Natural killer cell (primary cell): ENCODE results near the gene NFIC. TPM values are rescaled to one million over a fixed set of nuclear protein-coding genes. Genes with fewer than 3 reads are reported as not detected.

ENCODE experiments used
- ATAC-seq, 3 donors: fragments of 150-1000 bp in 2 of 3; fragments of 200-7000 bp in 1 of 3; cut with Tn5 transposase; 1 replicate in 1 of 3; 2 replicates in 2 of 3; pipeline ENCODE4 v1.10.0; 2021; ENCODE audit warnings: mild to moderate bottlenecking in 2 of 3, moderate library complexity in 2 of 3
- DNase-seq, 2 donors: peaks; one replicate each; pipeline versions ENCODE4 v3.0.0 to v3.0.0-alpha.2; 2013 to 2021; ENCODE audit warnings: mixed read lengths in 1 of 2
- H3K27ac ChIP-seq: one replicate; pipeline ENCODE4 v1.5.1; 2013; ENCODE audit warnings: mild to moderate bottlenecking, low read length
- H3K27me3 ChIP-seq: one replicate; pipeline ENCODE4 v1.6.1; 2013; ENCODE audit warnings: low read length; ENCODE audit not compliant: control insufficient read depth, insufficient read depth
- H3K36me3 ChIP-seq: one replicate; pipeline ENCODE4 v1.6.1; 2013; ENCODE audit warnings: low read length; ENCODE audit not compliant: control insufficient read depth, insufficient read depth
- H3K4me1 ChIP-seq: one replicate; pipeline ENCODE4 v1.6.1; 2013; ENCODE audit warnings: low read length; ENCODE audit not compliant: control insufficient read depth, insufficient read depth
- H3K4me3 ChIP-seq: one replicate; pipeline ENCODE4 v1.5.1; 2013; ENCODE audit warnings: low read length
- H3K9me3 ChIP-seq: one replicate; pipeline ENCODE4 v1.6.1; 2013; ENCODE audit warnings: low read length; ENCODE audit not compliant: control insufficient read depth, insufficient read depth
- H3K27ac Mint-ChIP-seq, 2 donors: one replicate each; pipeline ENCODE4 v1.8.0; 2022; ENCODE audit warnings: mild to moderate bottlenecking in 2 of 2, mixed read lengths in 2 of 2, moderate library complexity in 1 of 2
- H3K27me3 Mint-ChIP-seq, 2 donors: one replicate each; pipeline ENCODE4 v1.8.0; 2022; ENCODE audit warnings: low read depth in 2 of 2, mixed read lengths in 2 of 2
- H3K36me3 Mint-ChIP-seq: one replicate; pipeline ENCODE4 v1.8.0; 2022; ENCODE audit warnings: mixed read lengths
- H3K4me1 Mint-ChIP-seq, 2 donors: one replicate each; pipeline ENCODE4 v1.8.0; 2022; ENCODE audit warnings: mixed read lengths in 2 of 2
- H3K4me3 Mint-ChIP-seq: one replicate; pipeline ENCODE4 v1.8.0; 2022; ENCODE audit warnings: mild to moderate bottlenecking, moderate library complexity, mixed read lengths
- H3K9me3 Mint-ChIP-seq, 2 donors: one replicate each; pipeline ENCODE4 v1.8.0; 2022; ENCODE audit warnings: mixed read lengths in 2 of 2
- CTCF ChIP-seq: fragments of 200-600 bp; IDR thresholded peaks from one replicate; pipeline ENCODE4 v1.8.0; 2022; ENCODE audit warnings: antibody characterized with exemption
- WGBS: methylation state at CpG from one replicate; pipeline ENCODE4 v1.1.7; 2013; ENCODE audit warnings: missing lambda C conversion rate; ENCODE audit not compliant: insufficient coverage; 5-methylcytosine and 5-hydroxymethylcytosine counted together
- intact Hi-C: fragments of 100-400 bp; cut with micrococcal nuclease; formaldehyde crosslinking; loops from one replicate; pipeline ENCODE4 v1.14.2; 2022
- total RNA-seq, 4 donors: library from RNA; stranded (reverse); fragments of 120-200 nt in 1 of 4; gene quantifications; one replicate each; pipeline versions ENCODE4 v1.2.3 to v1.2.4, GENCODE V29; 2013 to 2022

The NFIC gene
- total RNA-seq, 3 donors from 2014 or later (not counting 1 experiment from before 2014, with no cell fraction given) = 18.5 to 22.2 (median 20.6) TPM

GRCh38 chr19:3456925-3457527 is 90.6 kb downstream of the NFIC start:
- intact Hi-C loops = no loop called here
- no peak for ATAC-seq

GRCh38 chr19:3457528-3458228 is 91.3 kb downstream of the NFIC start:
- Mint-ChIP-seq H3K4me1 (peaks cover 0 to 13% of the 10 kb centered on the region in 2 donors), H3K27ac (no peak overlapping the region), H3K4me3 (no peak overlapping the region), H3K27me3 (no peaks in the 10 kb centered on the region), H3K9me3 (no peaks in the 10 kb centered on the region), H3K36me3 (no peaks in the 10 kb centered on the region)
- ATAC-seq (no peak), DNase-seq (no peak)
- Histone ChIP-seq H3K27ac (no peak overlapping the region), H3K27me3 (no peaks in the 10 kb centered on the region), H3K9me3 (no peaks in the 10 kb centered on the region), H3K4me3 (no peak overlapping the region), H3K4me1 (peaks cover 4% of the 10 kb centered on the region), H3K36me3 (peaks cover 9% of the 10 kb centered on the region)
- 77% methylated on average over 22 of the region's 22 CpGs for WGBS
- TF ChIP-seq CTCF = no peak
- intact Hi-C loops = no loop called here

More at GRCh38 chr19:3456925-3457527, 90.6 kb downstream of the NFIC start:
- no peaks in the 10 kb centered on the region for H3K27me3 Mint-ChIP-seq
- no peaks in the 10 kb centered on the region for H3K9me3 Mint-ChIP-seq
- DNase-seq = no peak
- H3K4me1 Mint-ChIP-seq = peaks cover 0 to 13% of the 10 kb centered on the region in 2 donors
- peaks cover 16% of the 10 kb centered on the region for H3K36me3 ChIP-seq
- 96% methylated on average over 17 of the region's 18 CpGs for WGBS
- TF ChIP-seq CTCF = no peak
- no peaks in the 10 kb centered on the region for H3K27me3 ChIP-seq
- no peak overlapping the region for H3K4me3 ChIP-seq
- H3K9me3 ChIP-seq = no peaks in the 10 kb centered on the region
- H3K27ac Mint-ChIP-seq = no peak overlapping the region
- no peak overlapping the region for H3K27ac ChIP-seq
- H3K4me1 ChIP-seq = peaks cover 4% of the 10 kb centered on the region
- no peak overlapping the region for H3K4me3 Mint-ChIP-seq
- no peaks in the 10 kb centered on the region for H3K36me3 Mint-ChIP-seq

- peaks cover 4% of the 10 kb centered on the region for H3K36me3 ChIP-seq
- intact Hi-C loops = no loop called here
- no peak overlapping the region for H3K27ac ChIP-seq
Observed at GRCh38 chr19:3458229-3459088, 92.1 kb downstream of the NFIC start.

More at GRCh38 chr19:3458229-3459088, 92.1 kb downstream of the NFIC start:
- Mint-ChIP-seq H3K27ac (no peak overlapping the region), H3K4me3 (no peak overlapping the region), H3K4me1 (peaks cover 0 to 13% of the 10 kb centered on the region in 2 donors), H3K27me3 (no peaks in the 10 kb centered on the region), H3K9me3 (no peaks in the 10 kb centered on the region), H3K36me3 (no peaks in the 10 kb centered on the region)
- no peaks in the 10 kb centered on the region for H3K27me3 ChIP-seq
- TF ChIP-seq CTCF = no peak
- no peak for DNase-seq
- no peak overlapping the region for H3K4me3 ChIP-seq
- peaks cover 4% of the 10 kb centered on the region for H3K4me1 ChIP-seq
- no peak for ATAC-seq
- 81% methylated on average over 19 of the region's 19 CpGs for WGBS
- H3K9me3 ChIP-seq = no peaks in the 10 kb centered on the region
